Neural crest cell (in vitro differentiated cells): ENCODE data around the gene GALNT14. TPM values are rescaled to one million over a fixed set of nuclear protein-coding genes. Genes with fewer than 3 reads are reported as not detected.

Source experiments
- DNase-seq: peaks from one replicate; pipeline ENCODE4 v3.0.0; 2021; ENCODE audit warnings: low read depth, mixed read lengths, low spot score
- H3K27ac Mint-ChIP-seq: one replicate; pipeline ENCODE4 v1.8.0; 2021; ENCODE audit warnings: mild to moderate bottlenecking, mixed read lengths; ENCODE audit not compliant: unreplicated experiment
- H3K27me3 Mint-ChIP-seq: 2 replicates; pipeline ENCODE4 v1.8.0; 2021; ENCODE audit warnings: low read depth, mild to moderate bottlenecking, mixed read lengths
- H3K36me3 Mint-ChIP-seq: 2 replicates; pipeline ENCODE4 v1.8.0; 2021; ENCODE audit warnings: low read depth, mild to moderate bottlenecking, mixed read lengths
- H3K4me1 Mint-ChIP-seq: 2 replicates; pipeline ENCODE4 v1.8.0; 2021; ENCODE audit warnings: mixed read lengths
- H3K4me3 Mint-ChIP-seq: one replicate; pipeline ENCODE4 v1.8.0; 2021; ENCODE audit warnings: mild to moderate bottlenecking, mixed read lengths
- H3K9me3 Mint-ChIP-seq: 2 replicates; pipeline ENCODE4 v1.8.0; 2021; ENCODE audit warnings: mixed read lengths
- CTCF ChIP-seq: fragments of 200-600 bp; sonication (generic); conservative IDR thresholded peaks from 2 replicates; pipeline ENCODE4 v1.5.0; 2021; ENCODE audit warnings: antibody characterized with exemption, mild to moderate bottlenecking
- total RNA-seq: library from RNA; stranded (reverse); gene quantifications from 2 replicates; pipeline ENCODE4 v1.2.1, GENCODE V29; 2021

GALNT14 gene
- total RNA-seq, 1 donor from 2014 or later, result 1.5 TPM

- H3K4me1 Mint-ChIP-seq, result no peaks in the 10 kb centered on the region
- TF ChIP-seq CTCF, result no peak
- no peak overlapping the region for H3K4me3 Mint-ChIP-seq
- H3K36me3 Mint-ChIP-seq, result no peaks in the 10 kb centered on the region
- peaks cover 19% of the 10 kb centered on the region for H3K27me3 Mint-ChIP-seq
- H3K9me3 Mint-ChIP-seq, result peaks cover 9% of the 10 kb centered on the region
- DNase-seq, result no peak
- no peak overlapping the region for H3K27ac Mint-ChIP-seq
Measured at GRCh38 chr2:31031132-31031706, 107.0 kb downstream of the GALNT14 start.

- Mint-ChIP-seq H3K4me3 (no peak overlapping the region), H3K36me3 (no peaks in the 10 kb centered on the region), H3K4me1 (no peaks in the 10 kb centered on the region), H3K27me3 (peaks cover 13% of the 10 kb centered on the region), H3K27ac (no peak overlapping the region), H3K9me3 (no peaks in the 10 kb centered on the region)
- no peak for DNase-seq
- no peak for TF ChIP-seq CTCF
Measured at GRCh38 chr2:31028417-31028816, 109.8 kb downstream of the GALNT14 start.

GRCh38 chr2:31027549-31027948, 110.7 kb downstream of the GALNT14 start:
- Mint-ChIP-seq H3K27me3 (peaks cover 12% of the 10 kb centered on the region), H3K36me3 (no peaks in the 10 kb centered on the region), H3K27ac (no peak overlapping the region), H3K4me1 (no peaks in the 10 kb centered on the region), H3K9me3 (no peaks in the 10 kb centered on the region), H3K4me3 (no peak overlapping the region)
- no peak for DNase-seq
- TF ChIP-seq CTCF, result no peak

GRCh38 chr2:31023541-31023940, 114.7 kb downstream of the GALNT14 start:
- no peaks in the 10 kb centered on the region for H3K4me1 Mint-ChIP-seq
- no peaks in the 10 kb centered on the region for H3K36me3 Mint-ChIP-seq
- no peak for TF ChIP-seq CTCF
- H3K27ac Mint-ChIP-seq, result no peak overlapping the region
- peaks cover 3% of the 10 kb centered on the region for H3K27me3 Mint-ChIP-seq
- H3K4me3 Mint-ChIP-seq, result no peak overlapping the region
- no peak for DNase-seq
- H3K9me3 Mint-ChIP-seq, result no peaks in the 10 kb centered on the region

- no peaks in the 10 kb centered on the region for H3K36me3 Mint-ChIP-seq
- no peak overlapping the region for H3K27ac Mint-ChIP-seq
- no peaks in the 10 kb centered on the region for H3K9me3 Mint-ChIP-seq
- H3K4me1 Mint-ChIP-seq, result no peaks in the 10 kb centered on the region
- no peak overlapping the region for H3K4me3 Mint-ChIP-seq
- no peak for DNase-seq
- no peaks in the 10 kb centered on the region for H3K27me3 Mint-ChIP-seq
- no peak for TF ChIP-seq CTCF
Measured at GRCh38 chr2:31020713-31021112, 117.5 kb downstream of the GALNT14 start.
